ENCODE measurements around the gene OPRM1.

DNA sequence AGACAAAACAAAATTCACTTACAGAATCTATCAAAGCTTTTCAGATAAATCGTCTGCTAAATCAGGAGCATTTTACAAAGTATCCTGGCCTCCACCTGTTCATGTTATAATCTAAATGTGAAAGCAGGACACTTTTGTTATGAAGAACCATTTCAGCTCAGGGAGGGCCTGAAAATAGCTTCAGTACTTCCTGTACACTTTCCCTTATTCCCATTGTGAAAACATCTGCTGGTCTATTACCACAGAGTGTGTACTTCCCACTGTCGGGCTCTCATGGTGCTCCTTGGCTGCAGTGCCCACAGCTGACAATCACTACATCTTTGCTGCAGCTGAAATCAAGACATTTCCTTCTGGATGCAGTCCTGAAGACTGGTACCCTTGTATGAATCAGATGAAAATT lies 128.1 kb downstream of the OPRM1 start:
- TF ChIP-seq POLR2A (IDR thresholded peaks at IDR 0.05; ENCODE audit: borderline replicate concordance, extremely low read depth, insufficient read depth, insufficient read length), result no peak
- TF ChIP-seq, protein P1, sequence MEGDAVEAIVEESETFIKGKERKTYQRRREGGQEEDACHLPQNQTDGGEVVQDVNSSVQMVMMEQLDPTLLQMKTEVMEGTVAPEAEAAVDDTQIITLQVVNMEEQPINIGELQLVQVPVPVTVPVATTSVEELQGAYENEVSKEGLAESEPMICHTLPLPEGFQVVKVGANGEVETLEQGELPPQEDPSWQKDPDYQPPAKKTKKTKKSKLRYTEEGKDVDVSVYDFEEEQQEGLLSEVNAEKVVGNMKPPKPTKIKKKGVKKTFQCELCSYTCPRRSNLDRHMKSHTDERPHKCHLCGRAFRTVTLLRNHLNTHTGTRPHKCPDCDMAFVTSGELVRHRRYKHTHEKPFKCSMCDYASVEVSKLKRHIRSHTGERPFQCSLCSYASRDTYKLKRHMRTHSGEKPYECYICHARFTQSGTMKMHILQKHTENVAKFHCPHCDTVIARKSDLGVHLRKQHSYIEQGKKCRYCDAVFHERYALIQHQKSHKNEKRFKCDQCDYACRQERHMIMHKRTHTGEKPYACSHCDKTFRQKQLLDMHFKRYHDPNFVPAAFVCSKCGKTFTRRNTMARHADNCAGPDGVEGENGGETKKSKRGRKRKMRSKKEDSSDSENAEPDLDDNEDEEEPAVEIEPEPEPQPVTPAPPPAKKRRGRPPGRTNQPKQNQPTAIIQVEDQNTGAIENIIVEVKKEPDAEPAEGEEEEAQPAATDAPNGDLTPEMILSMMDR (IDR thresholded peaks at IDR 0.05 in 2 of 3, conservative IDR thresholded peaks at IDR 0.05 in 1 of 3; ENCODE audit: borderline replicate concordance in 1 of 3, insufficient read depth in 1 of 3, low read depth in 2 of 3, low read length in 2 of 3), result no peak
- no peak for TF ChIP-seq ZFX (IDR thresholded peaks at IDR 0.05)
- TF ChIP-seq POLR2AphosphoS5 (IDR thresholded peaks at IDR 0.05; ENCODE audit: low read depth, low read length), result no peak
